HL-60 (cell line): ENCODE data around the gene PLEKHA8.

Experiments
- DNase-seq, 2 experiments: peaks; one replicate each; pipeline ENCODE4 v3.0.0-alpha.2; 2010 to 2020; ENCODE audit warnings: low read depth in 1 of 2, low spot score in 1 of 2
- H3K27ac ChIP-seq: fragments of 250-450 bp; sonication (Bioruptor Pico); replicated peaks from 2 replicates; pipeline ENCODE4 v1.5.1; 2020; ENCODE audit warnings: mild to moderate bottlenecking, moderate library complexity
- H3K27me3 ChIP-seq: fragments of 250-450 bp; sonication (Bioruptor Pico); 2 replicates; pipeline ENCODE4 v1.5.1; 2021; ENCODE audit warnings: mild to moderate bottlenecking, moderate library complexity; ENCODE audit not compliant: insufficient read depth, poor library complexity, severe bottlenecking
- H3K4me3 ChIP-seq: replicated peaks from 2 replicates; pipeline ENCODE4 v1.5.1; 2011; ENCODE audit warnings: mild to moderate bottlenecking, control low read depth, low read length; ENCODE audit not compliant: insufficient read depth
- CTCF ChIP-seq: IDR thresholded peaks from one replicate; pipeline ENCODE4 v1.5.1; 2011; ENCODE audit warnings: low read length, control low read depth, inconsistent platforms; ENCODE audit not compliant: insufficient read depth
- GABPA ChIP-seq: IDR thresholded peaks from 2 replicates; pipeline ENCODE4 v1.6.1; 2012; ENCODE audit warnings: low read depth
- POLR2AphosphoS5 ChIP-seq: IDR thresholded peaks from 2 replicates; pipeline ENCODE4 v1.6.1; 2012; ENCODE audit warnings: low read depth
- REST ChIP-seq: IDR thresholded peaks from 2 replicates; pipeline ENCODE4 v1.6.1; 2012; ENCODE audit warnings: low read depth; ENCODE audit not compliant: insufficient replicate concordance
- SPI1 ChIP-seq: IDR thresholded peaks from 2 replicates; pipeline ENCODE4 v1.6.1; 2012; ENCODE audit warnings: low read depth, mild to moderate bottlenecking, borderline replicate concordance

The PLEKHA8 gene

GRCh38 chr7:29988424-29989256, 39.6 kb upstream of the PLEKHA8 start:
- Histone ChIP-seq H3K4me3 (peak overlapping the region; percentile 73), H3K27ac (no peak overlapping the region), H3K27me3 (peaks cover 17% of the 10 kb centered on the region)
- no peak for TF ChIP-seq CTCF
- TF ChIP-seq SPI1, result no peak
- TF ChIP-seq POLR2AphosphoS5, result no peak
- TF ChIP-seq GABPA, result no peak
- TF ChIP-seq REST, result no peak
- DNase-seq, result peak in 1 of 2 experiments; percentile 10

GRCh38 chr7:29989257-29989995, 38.8 kb upstream of the PLEKHA8 start, which contains the start of gene SCRN1:
Gene SCRN1, minus strand, starts transcription at chr7:29989801. Its CDS starts 20,734 bp downstream, at chr7:29969067.
- TF ChIP-seq POLR2AphosphoS5 (no peak), REST (peak; percentile 17), SPI1 (no peak), CTCF (no peak), GABPA (no peak)
- H3K4me3 ChIP-seq, result peak within 1 kb of the TSS; percentile 73
- DNase-seq, result peak in 1 of 2 experiments; percentile 4
- peaks cover 17% of the 10 kb centered on the region for H3K27me3 ChIP-seq
- H3K27ac ChIP-seq, result no peak within 1 kb of the TSS

GRCh38 chr7:29990931-29991330, 37.3 kb upstream of the PLEKHA8 start:
- Histone ChIP-seq H3K4me3 (no peak overlapping the region), H3K27me3 (peaks cover 17% of the 10 kb centered on the region), H3K27ac (no peak overlapping the region)
- TF ChIP-seq REST, result no peak
- no peak for DNase-seq
